Measurements from ENCODE around the gene PKN1. TPM values are rescaled to one million over a fixed set of nuclear protein-coding genes. Genes with fewer than 3 reads are reported as not detected.

Gene PKN1
- total RNA-seq, 1 donor from 2014 or later = 202 TPM

DNA sequence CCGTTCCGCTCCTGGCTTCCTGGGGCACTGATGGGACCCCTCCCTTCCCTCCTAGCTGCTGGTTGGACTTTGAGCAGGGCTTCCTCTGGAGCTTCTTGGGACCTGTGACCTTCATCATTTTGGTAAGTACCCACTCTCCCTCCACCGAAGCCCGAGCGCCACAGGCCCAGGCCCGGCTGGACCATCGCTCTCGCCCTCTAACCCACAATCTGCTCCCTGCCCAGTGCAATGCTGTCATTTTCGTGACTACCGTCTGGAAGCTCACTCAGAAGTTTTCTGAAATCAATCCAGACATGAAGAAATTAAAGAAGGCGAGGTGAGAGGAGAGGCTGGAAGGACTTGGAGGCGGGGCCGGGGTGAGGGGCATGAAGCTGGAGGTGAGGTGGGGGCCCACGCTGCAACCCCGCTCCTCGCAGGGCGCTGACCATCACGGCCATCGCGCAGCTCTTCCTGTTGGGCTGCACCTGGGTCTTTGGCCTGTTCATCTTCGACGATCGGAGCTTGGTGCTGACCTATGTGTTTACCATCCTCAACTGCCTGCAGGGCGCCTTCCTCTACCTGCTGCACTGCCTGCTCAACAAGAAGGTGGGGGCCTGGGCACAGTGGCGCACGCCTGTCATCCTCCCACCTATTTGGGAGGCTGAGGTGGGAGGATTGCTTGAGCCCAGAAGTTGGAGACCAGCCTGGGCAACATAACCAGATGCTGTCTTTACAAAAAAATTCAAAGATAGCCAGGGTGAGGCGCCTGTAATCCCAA is 26.3 kb upstream of the PKN1 start:
- intact Hi-C loops (cut with micrococcal nuclease) = loop anchor here (1.0 kb wide), 1 partner anchor 44 kb away; no protein-coding TSS in a partner anchor

DNA sequence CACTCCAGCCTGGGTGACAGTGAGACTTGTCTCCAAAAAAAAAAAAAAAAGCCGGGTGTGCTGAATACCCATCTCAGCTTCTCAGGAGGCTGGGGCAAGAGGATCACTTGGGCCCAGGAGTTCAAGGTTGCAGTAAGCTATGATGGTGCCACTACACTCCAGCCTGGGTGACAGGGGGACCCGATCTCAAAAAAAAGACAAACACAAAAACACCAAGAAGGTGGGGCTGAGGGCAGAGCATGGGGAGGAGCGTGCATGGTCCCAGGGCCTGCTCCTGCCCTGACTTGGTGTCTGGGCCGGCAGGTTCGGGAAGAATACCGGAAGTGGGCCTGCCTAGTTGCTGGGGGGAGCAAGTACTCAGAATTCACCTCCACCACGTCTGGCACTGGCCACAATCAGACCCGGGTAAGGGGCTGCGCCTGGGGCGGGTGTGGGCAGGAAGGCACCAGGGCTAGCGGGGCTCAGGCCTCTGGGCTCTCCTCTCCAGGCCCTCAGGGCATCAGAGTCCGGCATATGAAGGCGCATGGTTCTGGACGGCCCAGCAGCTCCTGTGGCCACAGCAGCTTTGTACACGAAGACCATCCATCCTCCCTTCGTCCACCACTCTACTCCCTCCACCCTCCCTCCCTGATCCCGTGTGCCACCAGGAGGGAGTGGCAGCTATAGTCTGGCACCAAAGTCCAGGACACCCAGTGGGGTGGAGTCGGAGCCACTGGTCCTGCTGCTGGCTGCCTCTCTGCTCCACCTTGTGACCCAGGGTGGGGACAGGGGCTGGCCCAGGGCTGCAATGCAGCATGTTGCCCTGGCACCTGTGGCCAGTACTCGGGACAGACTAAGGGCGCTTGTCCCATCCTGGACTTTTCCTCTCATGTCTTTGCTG is 25.3 kb upstream of the PKN1 start:
- intact Hi-C loops (cut with micrococcal nuclease) = no loop called here

DNA sequence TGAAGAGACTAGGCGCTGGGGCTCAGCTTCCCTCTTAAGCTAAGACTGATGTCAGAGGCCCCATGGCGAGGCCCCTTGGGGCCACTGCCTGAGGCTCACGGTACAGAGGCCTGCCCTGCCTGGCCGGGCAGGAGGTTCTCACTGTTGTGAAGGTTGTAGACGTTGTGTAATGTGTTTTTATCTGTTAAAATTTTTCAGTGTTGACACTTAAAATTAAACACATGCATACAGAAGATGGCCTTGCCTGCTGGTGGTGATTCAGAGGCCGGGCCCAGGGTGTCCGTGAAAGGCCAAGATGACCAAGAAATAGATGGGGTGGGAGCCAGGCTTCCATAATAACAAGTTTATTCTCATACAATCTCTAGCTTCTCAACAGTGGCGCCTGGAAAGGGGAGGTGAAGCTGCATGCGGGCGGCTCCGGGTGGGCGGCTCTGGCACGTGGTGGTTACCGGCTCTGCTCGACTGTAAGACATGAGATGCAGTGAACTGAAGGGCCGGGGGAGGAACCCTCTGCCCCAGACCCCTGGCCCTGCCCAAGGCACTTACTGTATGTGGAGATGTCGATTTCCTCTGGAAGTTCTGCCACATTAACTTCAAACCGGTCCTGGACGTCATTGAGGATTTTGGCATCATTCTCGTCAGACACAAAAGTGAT is 24.5 kb upstream of the PKN1 start:
- intact Hi-C loops (cut with micrococcal nuclease) = no loop called here

DNA sequence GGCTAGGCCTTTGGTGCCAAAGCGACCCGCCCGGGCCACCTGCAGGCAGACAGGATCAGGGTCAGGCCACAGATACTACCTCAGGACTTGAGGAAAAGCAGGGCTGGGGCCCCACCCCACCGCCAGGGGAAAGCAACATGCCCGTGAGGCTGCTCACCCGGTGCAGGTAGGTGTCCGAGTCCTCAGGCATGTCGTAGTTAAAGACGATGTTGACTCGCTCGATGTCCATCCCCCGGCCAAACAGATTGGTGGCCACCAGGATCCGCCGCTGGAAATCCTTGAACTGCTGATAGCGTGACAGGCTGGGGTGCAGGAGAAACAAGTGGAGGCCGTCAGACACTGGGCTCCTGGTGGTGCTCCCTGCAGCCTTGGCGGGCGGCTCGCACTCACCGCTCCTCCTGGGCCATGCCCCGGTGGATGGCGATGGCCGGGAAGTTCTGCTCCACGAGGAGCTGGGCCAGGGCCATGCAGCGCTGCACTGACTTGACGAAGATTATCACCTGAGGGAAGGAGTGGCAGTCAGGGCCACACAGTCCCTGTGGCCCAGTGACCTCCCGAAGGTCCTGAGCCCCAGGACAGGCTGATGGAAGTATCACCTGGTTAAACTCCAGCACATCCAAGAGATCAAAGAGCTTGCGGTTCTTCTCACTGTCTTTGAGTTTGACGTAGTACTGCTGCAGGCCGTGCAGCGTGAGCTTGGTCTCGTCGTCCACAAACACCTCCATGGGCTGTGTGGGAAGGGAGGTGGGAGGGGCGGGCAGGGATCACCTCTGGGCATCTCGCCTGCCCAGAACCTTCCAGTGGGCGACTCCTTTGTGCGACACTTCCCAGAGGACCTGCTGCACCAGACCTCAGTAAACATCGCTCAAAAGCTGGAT is 23.7 kb upstream of the PKN1 start:
- intact Hi-C loops (cut with micrococcal nuclease) = no loop called here

DNA sequence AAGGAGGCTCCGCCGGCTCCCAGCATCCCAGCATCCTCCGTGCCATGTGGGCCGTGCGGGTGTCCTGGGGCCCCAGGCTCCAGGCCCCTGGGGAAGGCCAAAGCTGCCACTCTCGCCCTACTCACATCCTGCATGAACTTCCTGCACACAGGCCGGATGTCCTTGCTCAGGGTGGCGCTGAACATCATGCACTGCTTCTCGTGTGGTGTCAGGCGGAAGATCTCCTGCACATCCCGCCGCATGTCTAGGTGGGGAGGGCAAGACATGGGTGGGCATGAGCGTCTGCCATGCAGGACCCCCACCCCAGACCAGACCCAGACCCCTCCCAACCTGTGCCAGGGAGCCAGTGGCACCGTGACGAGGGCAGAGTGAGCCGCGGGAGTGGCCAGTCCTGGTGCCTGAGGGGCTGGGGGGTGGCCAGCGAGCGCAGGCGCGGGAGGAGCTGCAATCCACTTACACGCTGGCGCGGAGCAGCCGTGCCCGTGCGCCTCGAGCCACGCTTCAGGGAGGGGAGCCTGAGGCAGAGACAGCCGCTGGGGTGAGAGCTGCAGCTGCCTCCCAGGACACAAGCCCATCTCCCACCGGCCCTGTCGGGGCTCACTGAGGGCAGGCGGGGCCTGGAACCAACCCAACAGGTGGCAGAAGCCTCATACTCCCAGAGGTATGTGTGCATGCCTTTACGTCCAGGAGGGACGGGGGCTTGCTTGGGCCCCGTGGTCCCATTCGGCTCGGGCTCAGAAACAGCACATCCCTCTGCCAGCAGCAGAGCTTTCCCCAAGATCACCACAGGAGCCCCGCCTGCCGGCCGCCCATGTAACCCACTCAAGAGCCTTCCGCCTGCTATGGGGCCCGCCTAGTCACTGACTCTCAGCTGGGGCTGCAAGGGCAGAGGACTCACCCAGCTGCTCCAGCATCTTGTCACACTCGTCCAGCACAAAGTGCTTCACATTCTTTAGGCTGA is 22.7 kb upstream of the PKN1 start:
- intact Hi-C loops (cut with micrococcal nuclease) = no loop called here

DNA sequence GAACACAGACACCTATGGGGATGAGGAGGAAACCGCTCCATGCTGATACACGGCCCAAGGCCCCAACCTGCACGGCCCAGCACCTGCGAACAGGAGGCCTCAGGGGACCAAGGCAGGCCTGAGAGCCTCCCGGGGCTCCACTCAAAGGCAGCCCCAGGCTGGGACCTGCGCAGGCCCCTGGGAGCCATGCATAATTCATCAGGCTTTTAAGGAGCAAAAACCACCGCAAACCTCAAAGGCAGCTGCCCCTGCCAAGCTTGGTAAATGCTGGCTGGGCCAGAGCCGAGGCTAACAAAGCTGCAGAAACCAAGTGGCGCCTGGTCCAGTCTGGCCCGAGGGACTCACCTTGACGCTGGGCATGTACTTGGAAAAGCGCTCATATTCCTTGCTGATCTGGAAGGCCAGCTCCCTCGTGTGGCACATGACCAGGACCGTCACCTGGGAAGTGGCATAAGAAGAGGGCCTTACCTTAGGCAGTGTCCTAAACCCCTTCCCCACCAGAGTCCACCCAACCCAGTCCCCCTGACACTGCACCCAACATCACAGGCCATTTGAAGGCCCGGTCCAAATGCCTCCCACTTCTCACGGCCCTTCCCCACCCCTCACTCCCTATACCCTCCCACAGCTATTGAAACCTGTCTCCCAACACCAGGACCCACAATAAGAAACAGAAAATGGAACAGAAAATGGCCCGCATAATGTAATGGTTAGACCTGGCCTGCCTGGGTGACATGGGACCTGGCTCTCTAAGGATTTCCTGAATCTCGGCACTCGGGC is 21.8 kb upstream of the PKN1 start:
- intact Hi-C loops (cut with micrococcal nuclease) = no loop called here

DNA sequence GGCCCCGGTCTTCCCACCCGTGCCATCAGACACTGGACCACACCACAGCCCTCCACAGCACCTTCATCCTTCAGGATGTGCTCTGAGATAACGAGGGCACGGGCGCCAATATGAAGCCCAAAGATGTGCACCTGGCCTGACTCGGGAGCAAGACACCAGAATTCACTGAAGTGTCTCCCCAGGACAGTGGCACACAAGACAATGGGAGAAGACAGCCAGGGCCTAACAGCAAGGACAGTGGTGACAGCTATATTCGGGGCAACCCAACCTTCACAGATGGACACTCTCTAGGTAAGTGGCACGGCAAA is 21.2 kb upstream of the PKN1 start:
- intact Hi-C loops (cut with micrococcal nuclease) = no loop called here

DNA sequence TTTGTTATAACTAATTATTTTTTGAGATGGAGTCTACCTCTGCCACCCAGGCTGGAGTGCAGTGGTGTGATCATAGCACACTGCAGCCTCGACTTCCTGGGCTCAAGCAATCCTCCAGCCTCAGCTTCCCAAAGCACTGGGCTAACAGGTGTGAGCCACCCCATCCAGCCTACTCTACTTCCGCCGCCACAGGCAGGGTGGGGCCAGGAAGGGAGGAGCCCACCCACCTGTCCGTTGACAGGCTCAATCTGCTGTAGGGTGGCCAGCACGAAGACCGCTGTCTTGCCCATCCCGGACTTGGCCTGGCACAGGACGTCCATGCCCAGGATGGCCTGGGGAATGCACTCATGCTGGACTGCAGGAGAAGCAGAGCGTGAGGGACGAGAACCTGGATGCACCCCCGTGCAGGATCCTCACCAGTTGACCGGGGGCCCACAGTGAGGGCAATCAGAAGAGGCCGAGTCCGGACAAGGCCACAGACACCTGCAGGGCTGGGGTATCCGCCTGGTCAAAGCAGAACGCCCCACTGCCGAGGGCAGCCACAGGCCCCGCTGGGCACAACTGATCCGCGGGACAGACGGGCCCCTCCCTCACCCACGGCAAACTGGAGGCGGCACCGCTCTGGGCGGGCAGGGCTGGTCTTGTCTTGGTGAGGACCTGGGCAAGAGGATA is 20.6 kb upstream of the PKN1 start:
- intact Hi-C loops (cut with micrococcal nuclease) = no loop called here

DNA sequence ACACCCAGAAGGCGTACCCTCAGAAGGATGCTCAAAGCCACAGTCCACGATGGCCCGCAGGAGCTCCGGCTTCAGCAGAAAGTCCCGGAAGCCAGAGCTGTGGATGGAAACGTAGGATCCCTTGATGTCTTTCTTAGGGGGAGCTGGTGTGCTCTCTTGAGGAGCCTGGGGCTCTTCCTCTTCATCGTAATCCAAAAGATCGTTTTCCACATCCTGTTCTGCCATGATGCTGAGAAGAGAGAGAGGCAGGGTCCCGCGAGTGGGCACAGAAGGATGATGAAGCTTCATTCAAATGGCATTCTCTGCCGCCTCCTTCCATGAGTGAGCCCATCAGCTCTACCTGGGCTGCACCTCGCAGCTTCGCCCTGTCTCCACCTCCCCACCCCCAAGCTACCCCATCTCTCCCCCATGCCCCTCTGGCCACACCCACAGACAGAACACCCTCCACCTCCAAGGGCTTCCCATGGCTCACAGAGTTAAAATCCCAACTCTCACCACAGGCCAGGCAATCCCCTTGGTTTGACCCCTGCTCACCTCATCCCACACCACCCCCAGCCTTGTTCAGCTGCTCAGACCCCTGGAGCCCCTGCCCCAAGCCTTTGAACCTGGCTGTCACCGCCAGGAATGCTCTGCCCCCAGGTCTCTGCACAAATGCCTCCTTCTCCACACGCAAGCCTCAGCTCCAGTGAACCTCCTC is 20.0 kb upstream of the PKN1 start:
- intact Hi-C loops (cut with micrococcal nuclease) = no loop called here

DNA sequence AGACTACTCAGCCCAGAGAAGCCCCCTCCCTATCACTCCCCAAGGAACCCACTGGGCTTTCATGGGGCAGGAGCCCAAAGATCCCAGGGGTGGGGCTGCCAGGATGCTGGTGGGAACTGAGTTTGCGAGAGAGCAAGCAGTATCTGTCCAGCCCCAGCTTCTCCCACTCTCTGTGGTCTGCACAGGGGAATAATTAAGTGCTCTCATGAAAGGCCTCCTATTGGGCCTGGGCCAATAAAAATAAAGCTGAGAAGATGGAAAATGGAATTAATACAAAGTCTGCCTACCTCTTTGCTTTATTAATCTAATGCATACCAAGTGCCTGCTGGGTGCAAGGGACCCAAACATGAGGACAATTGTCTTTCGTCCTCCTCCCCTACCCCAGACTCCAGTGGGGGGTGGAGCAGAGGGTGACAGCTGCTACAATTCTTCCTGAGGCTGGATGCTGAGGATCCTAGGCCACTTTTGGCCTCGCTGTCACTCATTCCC is 19.4 kb upstream of the PKN1 start:
- intact Hi-C loops (cut with micrococcal nuclease) = no loop called here

DNA sequence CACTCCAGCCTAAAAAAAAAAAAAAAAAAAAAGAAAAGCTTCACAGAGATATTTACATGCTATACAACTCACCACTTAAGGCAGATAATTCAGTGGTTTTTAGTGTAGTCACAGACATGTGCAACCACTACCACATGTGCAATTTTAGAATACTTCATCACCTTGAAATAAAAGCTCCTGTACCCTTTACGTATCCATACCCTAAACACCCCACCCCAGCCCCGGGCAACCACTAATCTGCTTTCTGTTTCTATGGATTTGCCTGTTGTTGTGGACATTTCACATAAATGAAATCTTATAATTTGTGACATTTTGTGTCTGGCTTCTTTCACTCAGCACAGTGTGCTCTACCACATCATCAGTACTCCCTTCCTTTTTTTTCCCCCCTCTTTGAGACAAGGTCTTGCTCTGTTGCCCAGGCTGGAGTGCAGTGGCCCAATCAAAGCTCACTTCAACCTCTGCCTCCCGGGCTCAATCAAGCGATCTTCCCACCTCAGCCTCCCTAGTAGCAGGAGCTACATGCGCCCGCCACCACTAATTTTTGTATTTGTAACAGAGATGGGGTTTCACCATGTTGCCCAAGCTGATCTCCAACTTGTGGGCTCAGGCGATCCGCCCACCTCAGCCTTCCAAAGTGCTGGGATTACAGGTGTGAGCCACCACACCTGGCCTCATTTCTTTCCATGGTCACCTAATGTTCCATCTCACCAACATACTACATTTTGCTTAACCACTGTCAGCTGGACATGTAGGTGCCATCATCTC is 18.0 kb upstream of the PKN1 start:
- intact Hi-C loops (cut with micrococcal nuclease) = loop anchor here (5.0 kb wide), 1 partner anchor 33 kb away; the partner anchor contains the start of gene ADGRE5

DNA sequence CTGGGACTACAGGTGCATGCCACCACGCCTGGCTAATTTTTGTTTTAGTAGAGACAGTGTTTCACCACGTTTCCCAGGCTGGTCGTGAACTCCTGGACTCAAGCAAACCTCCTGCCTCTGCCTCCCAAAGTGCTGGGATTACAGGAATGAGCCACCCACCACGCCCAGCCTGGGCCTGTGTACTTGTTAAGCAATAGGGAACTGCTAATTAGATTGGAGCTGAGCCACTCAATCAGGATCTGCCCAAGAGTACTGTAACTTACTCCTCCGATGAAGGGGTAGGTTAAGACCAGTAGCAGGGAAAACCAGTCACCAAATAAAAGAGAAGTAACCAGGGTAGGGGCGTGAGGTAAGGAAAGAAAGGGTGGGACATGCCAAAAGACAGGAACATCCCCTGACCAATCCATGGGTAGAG is 16.3 kb upstream of the PKN1 start:
- intact Hi-C loops (cut with micrococcal nuclease) = loop anchor here (5.0 kb wide), 1 partner anchor 35 kb away; the partner anchor contains the start of gene ADGRE5

DNA sequence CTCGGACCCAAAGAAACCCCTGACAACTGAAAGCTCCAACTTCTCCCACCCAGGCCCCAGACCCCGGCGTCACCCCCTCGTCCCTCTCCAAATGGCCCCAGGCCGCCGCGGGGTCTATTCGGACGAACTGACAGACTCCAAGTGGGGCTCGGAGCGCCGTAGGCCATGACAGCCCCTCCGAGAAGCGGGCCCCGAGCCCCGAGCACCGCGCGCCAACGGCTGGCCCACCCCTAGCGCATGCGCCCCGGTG is 14.3 kb upstream of the PKN1 start:
- intact Hi-C loops (cut with micrococcal nuclease) = loop anchor here (1.0 to 5.0 kb wide), 4 partner anchors 14 to 282 kb away; partner anchors contain the start of genes ADGRE5, ASF1B, DNAJB1 and PKN1

DNA sequence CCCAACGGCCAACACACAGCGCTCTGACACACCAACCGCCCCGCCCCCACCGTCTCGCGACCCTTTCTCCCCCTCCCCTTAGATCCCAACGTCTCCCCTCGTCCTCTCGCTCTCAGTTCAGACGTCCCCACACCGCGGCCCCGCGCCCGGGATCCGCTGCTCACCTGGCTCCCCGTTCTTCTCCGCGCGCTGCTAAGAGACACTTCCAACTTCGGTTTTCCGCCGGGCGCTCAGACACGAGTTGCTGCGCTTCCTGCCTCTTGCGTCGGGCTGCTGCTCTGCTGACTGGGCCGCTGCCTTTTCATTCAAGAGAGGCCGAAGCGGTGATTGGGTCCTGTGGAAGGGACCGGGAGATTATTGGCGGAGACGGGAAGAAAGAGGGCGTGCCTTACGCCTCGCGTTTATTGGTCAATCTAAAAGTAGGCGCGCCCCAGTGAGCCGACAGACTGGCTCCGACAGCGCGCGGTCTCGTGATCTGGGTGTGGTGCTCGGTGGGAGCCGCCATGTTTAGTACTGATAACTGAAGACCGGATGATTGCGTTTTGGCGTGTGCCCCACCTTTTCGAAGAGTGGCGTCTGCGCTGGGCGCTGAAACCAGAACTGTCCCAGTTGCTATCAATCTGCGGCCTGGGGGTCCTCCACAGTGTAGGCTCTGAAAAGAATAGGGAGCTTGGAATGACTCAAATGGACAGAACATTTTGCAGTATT is 13.8 kb upstream of the PKN1 start, which contains the start of gene DDX39A:
TSS of gene DDX39A (minus strand) at position 236 of the 708 bp plus-strand sequence. CDS start 6,121 bp downstream, outside the sequence.
- intact Hi-C loops (cut with micrococcal nuclease) = loop anchor here (1.0 to 5.0 kb wide), 4 partner anchors 14 to 282 kb away; partner anchors contain the start of genes ADGRE5, ASF1B, DNAJB1 and PKN1

DNA sequence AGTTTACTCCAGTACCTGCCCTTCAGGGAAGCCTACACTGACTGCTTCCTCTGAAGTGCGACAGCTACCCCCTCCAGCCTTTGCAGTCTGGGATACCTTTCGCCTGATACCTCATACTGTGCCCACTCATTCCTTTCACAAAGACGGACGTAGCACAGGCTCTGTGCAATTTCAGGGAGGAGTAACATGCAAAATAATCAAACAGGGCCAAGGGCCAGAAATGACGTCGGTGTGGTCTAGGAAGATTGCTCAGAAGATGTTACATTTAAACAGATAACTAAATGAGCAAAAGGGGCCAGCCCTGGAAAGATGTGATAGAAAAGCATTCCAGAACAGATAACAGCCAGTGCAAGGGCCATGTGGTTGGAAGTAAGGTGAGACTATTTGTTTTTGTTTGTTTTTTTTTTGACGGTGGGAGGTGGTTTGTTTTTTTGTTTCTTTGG is 7.4 kb upstream of the PKN1 start:
- intact Hi-C loops (cut with micrococcal nuclease) = no loop called here

DNA sequence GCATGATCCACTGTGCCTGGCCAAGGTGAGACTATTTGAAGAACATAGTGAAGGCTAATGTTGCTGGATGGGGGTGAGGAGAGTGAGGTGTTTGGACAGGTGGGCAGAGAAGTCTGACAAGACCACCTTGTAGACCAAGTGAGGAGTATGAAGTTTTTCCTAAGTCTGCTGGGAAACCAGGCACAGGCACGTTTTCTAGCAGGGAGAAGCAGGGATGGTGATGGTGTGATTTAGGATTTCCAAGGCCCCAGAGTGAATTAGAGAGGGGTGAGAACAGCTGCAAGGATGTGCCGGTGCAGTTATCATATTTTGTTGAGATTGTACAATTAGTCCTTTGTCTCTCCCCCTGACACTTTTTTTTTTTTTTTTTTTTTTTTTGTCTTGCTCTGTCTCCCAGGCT is 5.6 kb upstream of the PKN1 start:
- intact Hi-C loops (cut with micrococcal nuclease) = no loop called here
